ENCODE results near the gene SLC29A2.

GRCh38 chr11:66344550-66345315 is 26.8 kb downstream of the SLC29A2 start, which contains the start of gene BRMS1:
- TF ChIP-seq, protein P1, sequence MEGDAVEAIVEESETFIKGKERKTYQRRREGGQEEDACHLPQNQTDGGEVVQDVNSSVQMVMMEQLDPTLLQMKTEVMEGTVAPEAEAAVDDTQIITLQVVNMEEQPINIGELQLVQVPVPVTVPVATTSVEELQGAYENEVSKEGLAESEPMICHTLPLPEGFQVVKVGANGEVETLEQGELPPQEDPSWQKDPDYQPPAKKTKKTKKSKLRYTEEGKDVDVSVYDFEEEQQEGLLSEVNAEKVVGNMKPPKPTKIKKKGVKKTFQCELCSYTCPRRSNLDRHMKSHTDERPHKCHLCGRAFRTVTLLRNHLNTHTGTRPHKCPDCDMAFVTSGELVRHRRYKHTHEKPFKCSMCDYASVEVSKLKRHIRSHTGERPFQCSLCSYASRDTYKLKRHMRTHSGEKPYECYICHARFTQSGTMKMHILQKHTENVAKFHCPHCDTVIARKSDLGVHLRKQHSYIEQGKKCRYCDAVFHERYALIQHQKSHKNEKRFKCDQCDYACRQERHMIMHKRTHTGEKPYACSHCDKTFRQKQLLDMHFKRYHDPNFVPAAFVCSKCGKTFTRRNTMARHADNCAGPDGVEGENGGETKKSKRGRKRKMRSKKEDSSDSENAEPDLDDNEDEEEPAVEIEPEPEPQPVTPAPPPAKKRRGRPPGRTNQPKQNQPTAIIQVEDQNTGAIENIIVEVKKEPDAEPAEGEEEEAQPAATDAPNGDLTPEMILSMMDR (IDR thresholded peaks at IDR 0.05), result peak in 3 of 6 experiments; percentile 24 to 50 (median 46)
- peak; percentile 67 to 88 for TF ChIP-seq POLR2A (IDR thresholded peaks at IDR 0.05)
